NB4 (cell line): Measurements from ENCODE around the gene GIT2.

ENCODE experiments used
- POLR2A ChIP-seq: IDR thresholded peaks from 2 replicates; pipeline ENCODE4 v1.6.1; 2011; ENCODE audit warnings: mild to moderate bottlenecking; ENCODE audit not compliant: insufficient read length; ENCODE audit errors: extremely low read depth
- TF ChIP-seq, protein P1 (sequence below): IDR thresholded peaks from one replicate; pipeline ENCODE4 v1.5.1; 2012; ENCODE audit warnings: low read depth, low read length

DNA sequence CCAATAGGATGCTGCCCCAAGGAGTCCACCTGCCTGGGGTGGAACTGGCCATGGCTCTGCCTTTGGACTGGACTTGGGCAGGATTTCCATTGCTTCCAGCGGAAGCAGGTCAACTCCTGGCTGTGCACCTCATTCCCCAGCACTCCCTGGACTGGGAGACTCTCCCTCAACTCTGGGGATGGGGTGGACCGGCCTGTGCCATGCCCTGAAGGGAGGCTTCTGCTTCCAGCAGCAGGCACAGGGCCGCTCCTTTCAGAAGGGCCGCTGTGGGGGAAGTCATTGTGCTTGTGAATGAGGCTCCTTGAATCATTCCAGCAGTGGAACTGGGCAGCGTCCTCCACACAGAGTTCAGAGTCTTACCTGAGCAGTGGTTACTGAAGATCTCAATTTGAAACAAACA is 73.1 kb downstream of the GIT2 start:
- TF ChIP-seq, protein P1, sequence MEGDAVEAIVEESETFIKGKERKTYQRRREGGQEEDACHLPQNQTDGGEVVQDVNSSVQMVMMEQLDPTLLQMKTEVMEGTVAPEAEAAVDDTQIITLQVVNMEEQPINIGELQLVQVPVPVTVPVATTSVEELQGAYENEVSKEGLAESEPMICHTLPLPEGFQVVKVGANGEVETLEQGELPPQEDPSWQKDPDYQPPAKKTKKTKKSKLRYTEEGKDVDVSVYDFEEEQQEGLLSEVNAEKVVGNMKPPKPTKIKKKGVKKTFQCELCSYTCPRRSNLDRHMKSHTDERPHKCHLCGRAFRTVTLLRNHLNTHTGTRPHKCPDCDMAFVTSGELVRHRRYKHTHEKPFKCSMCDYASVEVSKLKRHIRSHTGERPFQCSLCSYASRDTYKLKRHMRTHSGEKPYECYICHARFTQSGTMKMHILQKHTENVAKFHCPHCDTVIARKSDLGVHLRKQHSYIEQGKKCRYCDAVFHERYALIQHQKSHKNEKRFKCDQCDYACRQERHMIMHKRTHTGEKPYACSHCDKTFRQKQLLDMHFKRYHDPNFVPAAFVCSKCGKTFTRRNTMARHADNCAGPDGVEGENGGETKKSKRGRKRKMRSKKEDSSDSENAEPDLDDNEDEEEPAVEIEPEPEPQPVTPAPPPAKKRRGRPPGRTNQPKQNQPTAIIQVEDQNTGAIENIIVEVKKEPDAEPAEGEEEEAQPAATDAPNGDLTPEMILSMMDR: no peak
- no peak for TF ChIP-seq POLR2A
